Stomach (tissue), 4 donors: Measurements from ENCODE around the gene MED10.

Experiments
- EP300 ChIP-seq: sonication (generic); formaldehyde crosslinking; IDR thresholded peaks from one replicate; pipeline ENCODE4 v1.6.1; 2017; ENCODE audit warnings: antibody characterized with exemption
- POLR2A ChIP-seq, 4 donors: fragments of 450-650 bp; IDR thresholded peaks; one replicate each; pipeline ENCODE4 v1.6.1; 2016; ENCODE audit warnings: antibody characterized with exemption in 4 of 4, control low read depth in 2 of 4, mild to moderate bottlenecking in 1 of 4, moderate library complexity in 1 of 4
- POLR2AphosphoS5 ChIP-seq, 3 donors: sonication (generic); formaldehyde crosslinking; IDR thresholded peaks; one replicate each; pipeline ENCODE4 v1.6.1; 2016; ENCODE audit warnings: antibody characterized with exemption in 3 of 3
- TF ChIP-seq, protein P1 (sequence below), 7 experiments: fragments of 450-650 bp in 4 of 7; fragments of 200-600 bp in 3 of 7; sonication (generic) in 3 of 7; IDR thresholded peaks; one replicate each; pipeline ENCODE4 v1.5.1; 2016 to 2019; ENCODE audit warnings: antibody characterized with exemption in 7 of 7, control low read depth in 2 of 7, mild to moderate bottlenecking in 1 of 7

DNA sequence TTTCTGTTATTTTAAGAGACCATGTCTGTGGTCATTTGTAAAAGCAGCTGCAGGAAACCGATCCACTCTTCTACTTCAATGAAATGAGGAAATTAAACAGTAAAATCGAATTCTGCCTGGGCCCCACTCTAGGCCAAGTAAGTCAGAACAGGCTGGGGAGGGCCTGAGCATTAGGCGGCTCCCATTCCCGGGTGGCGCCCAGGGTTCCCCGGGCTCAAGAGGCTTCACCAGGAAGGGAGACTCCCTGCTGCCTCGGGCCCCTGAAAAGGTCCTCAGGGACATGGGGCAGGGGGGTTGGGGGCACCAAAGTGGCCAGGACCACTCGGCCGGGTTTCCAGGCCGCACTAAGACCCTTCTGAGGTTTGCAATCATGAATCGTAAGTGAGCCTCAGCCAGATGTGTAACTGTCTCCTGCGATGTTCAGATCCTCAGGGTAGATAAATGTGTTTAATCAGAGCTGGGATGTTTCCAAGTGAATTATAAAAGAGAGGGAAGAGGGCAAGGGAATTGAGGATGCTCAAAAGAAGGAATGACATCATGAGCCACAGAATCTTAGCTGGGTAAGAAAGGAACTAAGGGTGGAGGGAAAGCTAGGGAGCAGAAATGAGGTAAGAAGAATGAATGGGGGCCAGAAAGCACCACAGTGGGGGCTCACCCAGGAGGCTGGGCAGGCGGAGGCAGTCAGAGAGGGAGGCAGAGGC, 24.6 kb downstream of the MED10 start:
- TF ChIP-seq, protein P1, sequence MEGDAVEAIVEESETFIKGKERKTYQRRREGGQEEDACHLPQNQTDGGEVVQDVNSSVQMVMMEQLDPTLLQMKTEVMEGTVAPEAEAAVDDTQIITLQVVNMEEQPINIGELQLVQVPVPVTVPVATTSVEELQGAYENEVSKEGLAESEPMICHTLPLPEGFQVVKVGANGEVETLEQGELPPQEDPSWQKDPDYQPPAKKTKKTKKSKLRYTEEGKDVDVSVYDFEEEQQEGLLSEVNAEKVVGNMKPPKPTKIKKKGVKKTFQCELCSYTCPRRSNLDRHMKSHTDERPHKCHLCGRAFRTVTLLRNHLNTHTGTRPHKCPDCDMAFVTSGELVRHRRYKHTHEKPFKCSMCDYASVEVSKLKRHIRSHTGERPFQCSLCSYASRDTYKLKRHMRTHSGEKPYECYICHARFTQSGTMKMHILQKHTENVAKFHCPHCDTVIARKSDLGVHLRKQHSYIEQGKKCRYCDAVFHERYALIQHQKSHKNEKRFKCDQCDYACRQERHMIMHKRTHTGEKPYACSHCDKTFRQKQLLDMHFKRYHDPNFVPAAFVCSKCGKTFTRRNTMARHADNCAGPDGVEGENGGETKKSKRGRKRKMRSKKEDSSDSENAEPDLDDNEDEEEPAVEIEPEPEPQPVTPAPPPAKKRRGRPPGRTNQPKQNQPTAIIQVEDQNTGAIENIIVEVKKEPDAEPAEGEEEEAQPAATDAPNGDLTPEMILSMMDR (IDR thresholded peaks at IDR 0.05) = no peak
- no peak for TF ChIP-seq POLR2A (IDR thresholded peaks at IDR 0.05)
- TF ChIP-seq POLR2AphosphoS5 (IDR thresholded peaks at IDR 0.05) = no peak
- TF ChIP-seq EP300 = no peak
